AML-193 (cell line): ENCODE data around the gene ATP13A4.

ENCODE experiments used
- DNase-seq, 2 experiments: peaks; one replicate each; lab custom pipeline; 2025; lab: John Stamatoyannopoulos, UW

Gene ATP13A4

GRCh38 chr3:193403307-193403706 is 151.4 kb downstream of the ATP13A4 start:
- DNase-seq = no peak

GRCh38 chr3:193400304-193400703 is 154.4 kb downstream of the ATP13A4 start:
- DNase-seq = no peak

DNA sequence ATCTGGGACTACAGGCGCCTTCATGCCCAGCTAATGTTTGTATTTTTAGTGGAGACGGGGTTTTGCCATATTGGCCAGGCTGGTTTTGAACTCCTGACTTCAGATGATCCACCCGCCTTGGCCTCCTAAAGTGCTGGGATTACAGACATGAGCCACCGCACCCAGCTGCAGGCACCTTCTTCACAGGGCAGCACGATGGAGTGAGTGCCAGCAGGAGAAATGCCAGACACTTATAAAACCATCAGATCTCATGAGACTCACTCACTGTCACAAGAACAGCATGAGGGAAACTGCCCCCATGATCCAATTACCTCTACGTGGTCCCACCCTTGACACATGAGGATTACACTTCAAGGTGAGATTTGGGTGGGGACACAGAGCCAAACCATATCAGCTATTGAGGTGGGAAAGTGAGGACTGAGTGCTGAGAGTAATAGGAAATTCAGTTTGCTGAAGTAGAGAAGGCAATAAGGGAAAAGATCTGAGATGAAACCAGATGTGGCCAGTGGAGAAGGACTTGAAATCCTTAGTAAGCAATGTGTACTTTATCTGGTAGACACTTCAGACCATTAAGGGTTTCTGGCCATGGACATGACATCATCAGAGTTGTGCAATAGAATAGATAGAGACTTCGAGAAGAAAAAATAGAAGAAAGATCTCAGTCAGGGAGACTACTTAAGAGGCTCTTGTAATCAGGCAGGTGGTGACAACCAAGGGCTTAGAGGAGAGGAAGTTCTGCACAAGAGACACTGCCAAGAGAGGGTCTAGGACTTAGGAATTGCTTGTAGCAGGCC is 158.0 kb downstream of the ATP13A4 start:
- no peak for DNase-seq

GRCh38 chr3:193391902-193392301 is 162.8 kb downstream of the ATP13A4 start:
- no peak for DNase-seq

GRCh38 chr3:193389335-193389734 is 165.4 kb downstream of the ATP13A4 start:
- no peak for DNase-seq

GRCh38 chr3:193388361-193388760 is 166.3 kb downstream of the ATP13A4 start:
- no peak for DNase-seq

GRCh38 chr3:193387596-193387995 is 167.1 kb downstream of the ATP13A4 start:
- no peak for DNase-seq

DNA sequence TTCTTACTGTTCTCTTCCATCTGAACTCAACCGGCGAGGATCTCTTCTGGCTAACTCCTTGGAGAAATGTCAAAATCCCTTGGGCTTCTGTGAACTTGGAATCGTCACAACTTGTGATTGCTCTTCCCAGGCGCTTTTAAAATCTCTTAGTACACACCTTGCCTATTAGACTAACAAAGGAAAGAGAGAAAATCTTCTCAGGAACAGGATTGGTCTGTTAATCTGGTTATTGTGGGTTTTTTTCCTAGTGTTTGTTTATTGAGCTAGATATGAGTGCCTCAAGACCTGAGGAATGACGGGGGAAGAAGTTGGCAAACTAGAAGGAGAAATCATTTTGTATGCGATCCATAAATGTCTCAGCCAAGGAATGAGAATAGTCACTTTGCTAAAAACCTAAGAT is 176.0 kb downstream of the ATP13A4 start, which contains the start of gene ATP13A5:
TSS of gene ATP13A5 (minus strand) at position 48 of the 400 bp plus-strand sequence. CDS start at position 20, 28 bp downstream.
- no peak for DNase-seq

GRCh38 chr3:193377591-193377990 is 177.1 kb downstream of the ATP13A4 start:
- DNase-seq = no peak

- no peak for DNase-seq
Measured at GRCh38 chr3:193375614-193376013, 179.1 kb downstream of the ATP13A4 start.

- no peak for DNase-seq
Measured at GRCh38 chr3:193372783-193373182, 181.9 kb downstream of the ATP13A4 start.

DNA sequence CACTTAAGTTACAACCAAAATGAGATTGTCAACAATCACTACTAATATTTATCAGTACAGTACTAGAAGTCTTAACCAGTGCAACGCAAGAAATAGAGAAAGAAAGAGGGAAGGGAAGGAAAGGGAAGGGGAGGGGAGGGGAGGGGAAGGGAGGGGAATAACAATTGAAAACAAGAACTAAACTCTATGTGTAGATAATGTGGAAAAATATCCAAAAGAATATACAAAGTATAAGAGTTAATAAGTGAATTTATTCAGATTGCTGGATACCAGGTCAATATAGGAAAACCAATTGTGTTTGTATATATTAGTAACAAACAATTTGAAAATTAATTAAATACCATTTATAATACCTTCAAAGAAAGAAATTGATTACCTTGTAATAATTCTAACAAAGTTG is 186.8 kb downstream of the ATP13A4 start:
- no peak for DNase-seq

- DNase-seq = no peak
Measured at GRCh38 chr3:193357291-193357690, 197.4 kb downstream of the ATP13A4 start.

GRCh38 chr3:193354423-193354822 is 200.3 kb downstream of the ATP13A4 start:
- DNase-seq = no peak
